Gastrocnemius medialis (tissue), 4 donors: ENCODE results near the gene KANSL1. TPM values are rescaled to one million over a fixed set of nuclear protein-coding genes. Genes with fewer than 3 reads are reported as not detected.
A peak's percentile ranks its signal among the peaks of the same experiment; 100 is the strongest.

Source experiments
- ATAC-seq, 2 donors: fragments of 150-250 bp; one replicate each; pipeline ENCODE4 v1.9.1; 2016
- DNase-seq, 2 donors: peaks; one replicate each; pipeline ENCODE4 v3.0.0-alpha.2; 2019
- H3K27ac ChIP-seq, 4 donors: fragments of 200-600 bp; sonication (generic); 1 replicate in 1 of 4; 2 replicates in 3 of 4; pipeline ENCODE4 v1.5.1; 2016 to 2018; ENCODE audit warnings: mild to moderate bottlenecking in 2 of 4, moderate library complexity in 1 of 4
- H3K27me3 ChIP-seq, 3 donors: fragments of 200-600 bp; sonication (generic) in 2 of 3; 1 replicate in 1 of 3; 2 replicates in 2 of 3; pipeline versions ENCODE4 v1.5.1 to v1.6.0; 2016 to 2019; ENCODE audit warnings: mild to moderate bottlenecking in 1 of 3, moderate library complexity in 1 of 3
- H3K36me3 ChIP-seq, 2 donors: fragments of 200-600 bp; sonication (generic) in 1 of 2; one replicate each; pipeline ENCODE4 v1.5.1; 2017 to 2018
- H3K4me1 ChIP-seq, 2 donors: fragments of 200-600 bp; sonication (generic) in 1 of 2; one replicate each; pipeline ENCODE4 v1.5.1; 2016 to 2017; ENCODE audit warnings: mild to moderate bottlenecking in 2 of 2
- H3K4me3 ChIP-seq, 4 donors: fragments of 200-600 bp; sonication (generic) in 3 of 4; 1 replicate in 1 of 4; 2 replicates in 3 of 4; pipeline ENCODE4 v1.5.1; 2016 to 2019; ENCODE audit warnings: mild to moderate bottlenecking in 2 of 4
- H3K9me3 ChIP-seq, 3 donors: fragments of 200-600 bp; sonication (generic) in 2 of 3; 1 replicate in 1 of 3; 2 replicates in 2 of 3; pipeline ENCODE4 v1.5.1; 2016 to 2019
- CTCF ChIP-seq, 5 experiments: fragments of 450-650 bp in 3 of 5; fragments of 200-600 bp in 2 of 5; sonication (generic) in 2 of 5; IDR thresholded peaks in 4 of 5; conservative IDR thresholded peaks in 1 of 5; 1 replicate in 4 of 5; 2 replicates in 1 of 5; pipeline ENCODE4 v1.5.1; 2016 to 2019; ENCODE audit warnings: antibody characterized with exemption in 5 of 5, mild to moderate bottlenecking in 3 of 5, moderate library complexity in 3 of 5
- POLR2A ChIP-seq, 2 donors: fragments of 450-650 bp; IDR thresholded peaks; one replicate each; pipeline ENCODE4 v1.6.1; 2017; ENCODE audit warnings: antibody characterized with exemption in 2 of 2, mild to moderate bottlenecking in 2 of 2, moderate library complexity in 2 of 2
- in situ Hi-C, 4 donors: fragments of 200-750 bp; cut with MboI; loops; one replicate each; pipeline versions ENCODE4 v1.15.0 to v1.8.0; 2017; ENCODE audit warnings: low sequenced_read_pairs in 4 of 4
- intact Hi-C: fragments of 100-400 bp; cut with DNase I; formaldehyde crosslinking; loops from one replicate; pipeline ENCODE4 v1.15.1; 2023; ENCODE audit warnings: low total_unique reads
- total RNA-seq, 4 donors: library from RNA; depleted of rRNA; stranded (reverse); fragments of >200 nt; gene quantifications; one replicate each; pipeline versions ENCODE4 v1.1.0 to v1.2.3, GENCODE V29; 2016

The KANSL1 gene
- total RNA-seq, 4 donors from 2014 or later: 19.9 to 35.9 (median 31.2) TPM

GRCh38 chr17:46139432-46140210 lies 53.6 kb downstream of the KANSL1 start:
- Histone ChIP-seq H3K36me3 (no peaks in the 10 kb centered on the region), H3K27me3 (no peaks in the 10 kb centered on the region), H3K27ac (peak overlapping the region in 2 of 4 donors; percentile 33 to 44), H3K4me1 (peaks cover 63 to 79% of the 10 kb centered on the region in 2 donors), H3K9me3 (no peaks in the 10 kb centered on the region), H3K4me3 (no peak overlapping the region)
- DNase-seq: no peak
- no peak for TF ChIP-seq POLR2A (IDR thresholded peaks at IDR 0.05)
- TF ChIP-seq CTCF (IDR thresholded peaks at IDR 0.05 in 4 of 5, conservative IDR thresholded peaks at IDR 0.05 in 1 of 5): no peak
- ATAC-seq: no peak
- in situ Hi-C loops (no loop called here), intact Hi-C loops (no loop called here)

GRCh38 chr17:46138473-46138872 lies 54.8 kb downstream of the KANSL1 start:
- no peak for DNase-seq
- Histone ChIP-seq H3K27me3 (no peaks in the 10 kb centered on the region), H3K36me3 (no peaks in the 10 kb centered on the region), H3K4me3 (no peak overlapping the region), H3K4me1 (peaks cover 59 to 77% of the 10 kb centered on the region in 2 donors), H3K27ac (peak overlapping the region in 1 of 4 donors; percentile 44), H3K9me3 (no peaks in the 10 kb centered on the region)
- intact Hi-C loops (no loop called here), in situ Hi-C loops (no loop called here)
- TF ChIP-seq CTCF (IDR thresholded peaks at IDR 0.05 in 4 of 5, conservative IDR thresholded peaks at IDR 0.05 in 1 of 5): no peak
- no peak for TF ChIP-seq POLR2A (IDR thresholded peaks at IDR 0.05)
- no peak for ATAC-seq

DNA sequence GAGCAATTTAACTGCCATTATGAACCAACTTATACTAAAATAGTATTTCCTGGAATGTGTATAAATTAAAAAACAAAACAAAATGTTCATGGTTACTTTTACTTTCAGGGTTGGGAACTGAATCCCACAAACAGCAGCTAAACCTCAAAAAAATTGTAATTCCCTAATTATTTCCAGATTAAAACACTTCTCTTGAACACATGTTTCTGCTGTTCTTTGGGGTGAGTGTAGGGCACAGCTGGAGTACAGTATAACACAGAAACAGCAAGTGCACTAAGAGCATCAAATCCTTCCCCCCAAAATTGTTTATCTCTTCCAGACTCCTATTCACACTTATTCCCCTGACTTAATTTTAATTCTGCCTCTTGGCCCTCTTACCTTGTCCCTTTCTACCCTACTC lies 56.4 kb downstream of the KANSL1 start:
- no peaks in the 10 kb centered on the region for H3K9me3 ChIP-seq
- in situ Hi-C loops (no loop called here), intact Hi-C loops (no loop called here)
- no peak for DNase-seq
- H3K4me1 ChIP-seq: peaks cover 55 to 91% of the 10 kb centered on the region in 2 donors
- no peak overlapping the region for H3K4me3 ChIP-seq
- ATAC-seq: no peak
- no peak overlapping the region for H3K27ac ChIP-seq
- H3K36me3 ChIP-seq: no peaks in the 10 kb centered on the region
- no peak for TF ChIP-seq POLR2A (IDR thresholded peaks at IDR 0.05)
- no peak for TF ChIP-seq CTCF (IDR thresholded peaks at IDR 0.05 in 4 of 5, conservative IDR thresholded peaks at IDR 0.05 in 1 of 5)
- no peaks in the 10 kb centered on the region for H3K27me3 ChIP-seq

DNA sequence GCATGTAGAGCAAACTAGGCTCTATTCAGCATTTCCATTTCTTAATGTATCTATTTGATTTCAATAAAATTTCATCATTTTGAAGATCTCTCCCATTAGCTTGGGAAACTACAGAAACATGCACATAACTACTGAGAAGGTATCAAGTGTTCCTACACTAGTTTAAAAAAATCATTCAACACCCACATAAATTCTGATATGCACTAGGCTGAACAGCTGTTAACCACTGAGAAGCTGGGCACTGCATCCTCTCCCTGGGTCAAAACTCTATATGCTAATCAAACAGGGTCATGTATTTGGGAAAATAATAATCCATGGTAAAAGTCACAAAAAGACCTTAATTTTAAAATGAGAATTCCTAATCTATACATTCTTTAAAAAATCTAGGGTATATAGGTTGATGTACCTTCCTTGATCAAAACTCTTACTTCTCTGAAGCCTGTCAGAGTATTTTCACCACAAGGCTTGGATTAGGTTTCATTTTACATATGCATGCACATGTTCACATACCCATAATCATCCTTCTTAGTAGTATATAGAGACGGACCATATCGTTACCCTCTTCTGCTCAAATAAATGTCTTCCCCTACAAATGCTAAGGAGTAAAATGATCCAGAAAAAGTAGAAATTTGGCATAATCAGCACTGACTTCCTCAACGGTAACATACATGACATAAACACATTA lies 57.2 kb downstream of the KANSL1 start:
- no peak overlapping the region for H3K27ac ChIP-seq
- H3K4me1 ChIP-seq: peaks cover 63 to 91% of the 10 kb centered on the region in 2 donors
- intact Hi-C loops: no loop called here

More for the DNA sequence above, 57.2 kb downstream of the KANSL1 start:
- no peaks in the 10 kb centered on the region for H3K27me3 ChIP-seq
- no peak overlapping the region for H3K4me3 ChIP-seq
- H3K9me3 ChIP-seq: no peaks in the 10 kb centered on the region
- H3K36me3 ChIP-seq: no peaks in the 10 kb centered on the region
- in situ Hi-C loops: no loop called here
- ATAC-seq: no peak
- TF ChIP-seq CTCF (IDR thresholded peaks at IDR 0.05 in 4 of 5, conservative IDR thresholded peaks at IDR 0.05 in 1 of 5) (no peak), POLR2A (IDR thresholded peaks at IDR 0.05) (no peak)
- no peak for DNase-seq
